ENCODE measurements around the gene ZNF263. TPM values are rescaled to one million over a fixed set of nuclear protein-coding genes. Genes with fewer than 3 reads are reported as not detected.

The ZNF263 gene
- polyA plus RNA-seq, 1 donor (not counting 4 experiments of a cell fraction or from before 2014, with no cell fraction given) = 13.9 TPM

GRCh38 chr16:3328643-3329042 lies 45.4 kb downstream of the ZNF263 start:
- no peaks in the 10 kb centered on the region for H3K36me3 ChIP-seq (ENCODE audit: control insufficient read depth in 2 of 2, extremely low read depth in 1 of 2, insufficient read depth in 2 of 2, low read length in 2 of 2)
- no peak overlapping the region for H3K27ac ChIP-seq (ENCODE audit: control insufficient read depth, insufficient read depth, low read length)
- dilution Hi-C loops (cut with MboI; ENCODE audit: extremely low pct_ligation_motif_present, low sequenced_read_pairs) = no loop called here
- H3K27me3 ChIP-seq (ENCODE audit: control insufficient read depth, extremely low read depth, insufficient read depth, low read length) = no peaks in the 10 kb centered on the region
- H3K9me1 ChIP-seq (ENCODE audit: control insufficient read depth, extremely low read depth, insufficient read depth, low read length) = no peaks in the 10 kb centered on the region
- no peaks in the 10 kb centered on the region for H3K4me1 ChIP-seq (ENCODE audit: control insufficient read depth, extremely low read depth, insufficient read depth, low read length)
- H2AFZ ChIP-seq (ENCODE audit: control insufficient read depth, low read length) = no peak overlapping the region
- H3K79me2 ChIP-seq (ENCODE audit: control insufficient read depth, insufficient read depth, low read length) = no peaks in the 10 kb centered on the region
- DNase-seq (ENCODE audit: low read depth, low spot score) (no peak), FAIRE-seq (no peak)
- H3K9me3 ChIP-seq (ENCODE audit: control insufficient read depth, low read depth, low read length) = no peaks in the 10 kb centered on the region
- no peak overlapping the region for H3K4me2 ChIP-seq (ENCODE audit: control insufficient read depth, extremely low read depth, insufficient read depth, low read depth, low read length)
- H3K9ac ChIP-seq (ENCODE audit: control insufficient read depth, extremely low read depth, insufficient read depth, low read length) = no peak overlapping the region
- no peak overlapping the region for H3K4me3 ChIP-seq (ENCODE audit: control insufficient read depth in 2 of 3, extremely low read depth in 1 of 3, insufficient read depth in 2 of 3, low read depth in 1 of 3, low read length in 3 of 3)
- no peaks in the 10 kb centered on the region for H4K20me1 ChIP-seq (ENCODE audit: control insufficient read depth, extremely low read depth, insufficient read depth, low read length)
- TF ChIP-seq, protein P1, sequence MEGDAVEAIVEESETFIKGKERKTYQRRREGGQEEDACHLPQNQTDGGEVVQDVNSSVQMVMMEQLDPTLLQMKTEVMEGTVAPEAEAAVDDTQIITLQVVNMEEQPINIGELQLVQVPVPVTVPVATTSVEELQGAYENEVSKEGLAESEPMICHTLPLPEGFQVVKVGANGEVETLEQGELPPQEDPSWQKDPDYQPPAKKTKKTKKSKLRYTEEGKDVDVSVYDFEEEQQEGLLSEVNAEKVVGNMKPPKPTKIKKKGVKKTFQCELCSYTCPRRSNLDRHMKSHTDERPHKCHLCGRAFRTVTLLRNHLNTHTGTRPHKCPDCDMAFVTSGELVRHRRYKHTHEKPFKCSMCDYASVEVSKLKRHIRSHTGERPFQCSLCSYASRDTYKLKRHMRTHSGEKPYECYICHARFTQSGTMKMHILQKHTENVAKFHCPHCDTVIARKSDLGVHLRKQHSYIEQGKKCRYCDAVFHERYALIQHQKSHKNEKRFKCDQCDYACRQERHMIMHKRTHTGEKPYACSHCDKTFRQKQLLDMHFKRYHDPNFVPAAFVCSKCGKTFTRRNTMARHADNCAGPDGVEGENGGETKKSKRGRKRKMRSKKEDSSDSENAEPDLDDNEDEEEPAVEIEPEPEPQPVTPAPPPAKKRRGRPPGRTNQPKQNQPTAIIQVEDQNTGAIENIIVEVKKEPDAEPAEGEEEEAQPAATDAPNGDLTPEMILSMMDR (optimal IDR thresholded peaks at IDR 0.05 in 1 of 3, IDR thresholded peaks at IDR 0.05 in 1 of 3, conservative IDR thresholded peaks at IDR 0.05 in 1 of 3; ENCODE audit: extremely low read depth in 1 of 3, insufficient read depth in 2 of 3, low read length in 3 of 3) = no peak
- no peak for TF ChIP-seq EZH2 (IDR thresholded peaks at IDR 0.05; ENCODE audit: low read length)

Other genes with a start within 250 kb of the ZNF263 start
- gene BICDL2, start 246.5 kb upstream of the ZNF263 start, polyA plus RNA-seq = 0.91 to 2.8 TPM (median 1.3 TPM) in 3 replicates
- gene MMP25, start 236.9 kb upstream of the ZNF263 start, polyA plus RNA-seq = 0.09 to 0.17 TPM (median 0.17 TPM) in 3 replicates
- gene IL32, start 217.9 kb upstream of the ZNF263 start, polyA plus RNA-seq = 0.28 to 0.67 TPM (median 0.31 TPM) in 3 replicates
- not detected in 3 replicates for gene ZSCAN10, start 184.2 kb upstream of the ZNF263 start, polyA plus RNA-seq
- gene ZNF205, start 170.9 kb upstream of the ZNF263 start, polyA plus RNA-seq = 6.0 to 8.7 TPM (median 8.1 TPM) in 3 replicates
- 0.51 to 1.1 TPM (median 0.62 TPM) in 3 replicates for gene ZNF213, start 148.5 kb upstream of the ZNF263 start, polyA plus RNA-seq
- 0.51 to 0.89 TPM (median 0.58 TPM) in 3 replicates for gene OR1F1, start 95.3 kb upstream of the ZNF263 start, polyA plus RNA-seq
- 3.1 to 4.7 TPM (median 4.3 TPM) in 3 replicates for gene ZNF200, start 48.3 kb upstream of the ZNF263 start, polyA plus RNA-seq
- gene MEFV, start 26.9 kb upstream of the ZNF263 start, polyA plus RNA-seq = 0.03 TPM in 1 of 3 replicates, not detected in the others
- gene TIGD7, start 21.9 kb downstream of the ZNF263 start, polyA plus RNA-seq = 0.60 to 1.6 TPM (median 1.4 TPM) in 3 replicates
- 13.8 to 20.8 TPM (median 19.4 TPM) in 3 replicates for gene ZNF75A, start 22.0 kb downstream of the ZNF263 start, polyA plus RNA-seq
- 0.14 to 0.15 TPM (median 0.14 TPM) in 3 replicates for gene OR2C1, start 72.4 kb downstream of the ZNF263 start, polyA plus RNA-seq
- gene ZSCAN32, start 117.5 kb downstream of the ZNF263 start, polyA plus RNA-seq = 17.2 to 21.7 TPM (median 17.3 TPM) in 3 replicates
- gene ZNF174, start 117.7 kb downstream of the ZNF263 start, polyA plus RNA-seq = 6.0 to 9.2 TPM (median 8.0 TPM) in 3 replicates
- gene ZNF597, start 160.0 kb downstream of the ZNF263 start, polyA plus RNA-seq = 1.4 to 1.7 TPM (median 1.5 TPM) in 3 replicates
- 19.4 to 30.3 TPM (median 29.0 TPM) in 3 replicates for gene NAA60, start 160.2 kb downstream of the ZNF263 start, polyA plus RNA-seq
- not detected in 3 replicates for gene C16orf90, start 212.0 kb downstream of the ZNF263 start, polyA plus RNA-seq
- 10.3 to 27.4 TPM (median 17.9 TPM) in 3 replicates for gene CLUAP1, start 217.5 kb downstream of the ZNF263 start, polyA plus RNA-seq